Erythroblast (primary cell): ENCODE data around the gene IFT88.

Experiments used
- DNase-seq, 2 experiments: peaks; one replicate each; lab custom pipeline; 2025; lab: John Stamatoyannopoulos, UW
- GATA1 ChIP-seq: IDR thresholded peaks from 2 replicates; pipeline ENCODE4 v1.6.1; 2011; ENCODE audit warnings: low read depth, mild to moderate bottlenecking, control low read depth, low read length, moderate library complexity
- POLR2A ChIP-seq: IDR thresholded peaks from 2 replicates; pipeline ENCODE4 v1.6.1; 2011; ENCODE audit warnings: mild to moderate bottlenecking, low read length

Gene IFT88

GRCh38 chr13:20740021-20740420, 173.1 kb downstream of the IFT88 start:
- DNase-seq: no peak
- TF ChIP-seq GATA1 (no peak), POLR2A (no peak)
